ENCODE measurements around the gene GALK2.

GALK2 gene

GRCh38 chr15:49379996-49380395 is 209.9 kb downstream of the GALK2 start:
- Histone ChIP-seq H3K9me3 (ENCODE audit: control insufficient read depth, insufficient read depth, low read depth, low read length) (no peaks in the 10 kb centered on the region), H3K4me1 (ENCODE audit: control insufficient read depth, insufficient read depth, low read length) (no peaks in the 10 kb centered on the region)

DNA sequence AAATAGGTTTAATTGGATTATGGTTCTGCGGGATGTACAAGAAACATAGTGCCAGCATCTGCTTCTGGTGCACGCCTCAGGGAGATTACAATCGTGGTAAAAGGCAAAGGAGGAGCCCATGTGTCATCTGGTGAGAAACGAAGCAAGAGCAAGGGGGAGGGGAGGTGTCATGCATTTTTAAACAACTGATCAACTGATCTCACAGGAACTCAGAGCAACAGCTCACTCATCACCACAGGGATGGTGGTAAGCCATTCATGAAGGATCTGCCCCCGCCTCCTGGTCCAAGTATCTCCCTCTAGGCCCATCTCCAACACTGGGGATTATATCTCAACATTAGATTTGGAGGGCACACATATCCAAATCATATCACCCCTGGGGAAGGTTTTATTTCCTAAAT is 210.9 kb downstream of the GALK2 start:
- POLR2A ChIA-PET: no interaction called here
- CTCF ChIA-PET: no interaction called here
- Histone ChIP-seq H3K4me1 (ENCODE audit: control insufficient read depth, insufficient read depth, low read length) (no peaks in the 10 kb centered on the region), H3K9me3 (ENCODE audit: control insufficient read depth, insufficient read depth, low read depth, low read length) (no peaks in the 10 kb centered on the region), H3K36me3 (ENCODE audit: control insufficient read depth in 2 of 2, insufficient read depth in 1 of 2, low read length in 2 of 2) (no peaks in the 10 kb centered on the region), H3K4me3 (ENCODE audit: low read depth, low read length) (no peak overlapping the region), H3K27ac (ENCODE audit: extremely low read depth, low read depth, low read length) (no peak overlapping the region)
- TF ChIP-seq SALL2 (tag by site-specific recombination; IDR thresholded peaks at IDR 0.05; ENCODE audit: borderline replicate concordance): no peak
- TF ChIP-seq ZNF585B (tag by site-specific recombination; IDR thresholded peaks at IDR 0.05): no peak
- TF ChIP-seq RBAK (tag by site-specific recombination; IDR thresholded peaks at IDR 0.05): no peak
- TF ChIP-seq ZNF645 (tag by site-specific recombination; IDR thresholded peaks at IDR 0.05): no peak
- TF ChIP-seq ZBTB10 (tag by site-specific recombination; IDR thresholded peaks at IDR 0.05): no peak
- TF ChIP-seq SP7 (tag by site-specific recombination; IDR thresholded peaks at IDR 0.05): no peak
- no peak for TF ChIP-seq ZNF660 (tag by site-specific recombination; IDR thresholded peaks at IDR 0.05)
- TF ChIP-seq HOXA7 (CRISPR knock-in tag; IDR thresholded peaks at IDR 0.05; ENCODE audit: borderline replicate concordance): no peak
- no peak for TF ChIP-seq ZFP3 (tag by site-specific recombination; IDR thresholded peaks at IDR 0.05; ENCODE audit: low read depth)
- TF ChIP-seq, protein P1, sequence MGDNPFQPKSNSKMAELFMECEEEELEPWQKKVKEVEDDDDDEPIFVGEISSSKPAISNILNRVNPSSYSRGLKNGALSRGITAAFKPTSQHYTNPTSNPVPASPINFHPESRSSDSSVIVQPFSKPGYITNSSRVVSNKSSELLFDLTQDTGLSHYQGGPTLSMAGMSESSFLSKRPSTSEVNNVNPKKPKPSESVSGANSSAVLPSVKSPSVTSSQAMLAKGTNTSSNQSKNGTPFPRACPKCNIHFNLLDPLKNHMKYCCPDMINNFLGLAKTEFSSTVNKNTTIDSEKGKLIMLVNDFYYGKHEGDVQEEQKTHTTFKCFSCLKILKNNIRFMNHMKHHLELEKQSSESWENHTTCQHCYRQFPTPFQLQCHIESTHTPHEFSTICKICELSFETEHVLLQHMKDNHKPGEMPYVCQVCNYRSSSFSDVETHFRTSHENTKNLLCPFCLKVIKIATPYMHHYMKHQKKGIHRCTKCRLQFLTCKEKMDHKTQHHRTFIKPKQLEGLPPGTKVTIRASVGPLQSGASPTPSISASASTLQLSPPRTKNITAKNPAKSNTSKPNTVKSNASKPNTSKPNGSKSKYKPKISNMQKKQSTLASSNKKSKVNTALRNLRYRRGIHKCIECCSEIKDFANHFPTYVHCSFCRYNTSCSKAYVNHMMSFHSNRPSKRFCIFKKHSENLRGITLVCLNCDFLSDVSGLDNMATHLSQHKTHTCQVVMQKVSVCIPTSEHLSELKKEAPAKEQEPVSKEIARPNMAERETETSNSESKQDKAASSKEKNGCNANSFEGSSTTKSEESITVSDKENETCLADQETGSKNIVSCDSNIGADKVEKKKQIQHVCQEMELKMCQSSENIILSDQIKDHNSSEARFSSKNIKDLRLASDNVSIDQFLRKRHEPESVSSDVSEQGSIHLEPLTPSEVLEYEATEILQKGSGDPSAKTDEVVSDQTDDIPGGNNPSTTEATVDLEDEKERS (tag by site-specific recombination; IDR thresholded peaks at IDR 0.05): no peak
- no peak for TF ChIP-seq ZNF202 (tag by site-specific recombination; IDR thresholded peaks at IDR 0.05; ENCODE audit: borderline replicate concordance)
- TF ChIP-seq ZNF600 (tag by site-specific recombination; IDR thresholded peaks at IDR 0.05): no peak

More at GRCh38 chr15:49379996-49380395, 209.9 kb downstream of the GALK2 start:
- no peak overlapping the region for H3K4me3 ChIP-seq (ENCODE audit: low read depth, low read length)
- no peak overlapping the region for H3K27ac ChIP-seq (ENCODE audit: extremely low read depth, low read depth, low read length)
- POLR2A ChIA-PET: no interaction called here
- TF ChIP-seq INSM2 (tag by site-specific recombination; IDR thresholded peaks at IDR 0.05) (no peak), ZSCAN16 (tag by site-specific recombination; IDR thresholded peaks at IDR 0.05) (no peak), ZNF112 (tag by site-specific recombination; IDR thresholded peaks at IDR 0.05) (no peak), ZNF19 (tag by site-specific recombination; IDR thresholded peaks at IDR 0.05; ENCODE audit: low read depth) (no peak), TSHZ1 (tag by site-specific recombination; IDR thresholded peaks at IDR 0.05; ENCODE audit: borderline replicate concordance) (no peak), ZNF433 (tag by site-specific recombination; IDR thresholded peaks at IDR 0.05; ENCODE audit: low read depth) (no peak), ZNF248 (tag by site-specific recombination; IDR thresholded peaks at IDR 0.05) (no peak), ZNF843 (tag by site-specific recombination; IDR thresholded peaks at IDR 0.05) (no peak)
- no peaks in the 10 kb centered on the region for H3K36me3 ChIP-seq (ENCODE audit: control insufficient read depth in 2 of 2, insufficient read depth in 1 of 2, low read length in 2 of 2)
- CTCF ChIA-PET: interaction anchor here (0.6 to 0.7 kb wide), 2 partner anchors 571 to 872 kb away, joined by 3 to 4 read pairs; no protein-coding TSS in a partner anchor

All from HEK293 (cell line).